GM19023 (cell line): ENCODE results near the gene NLGN4Y.

Experiments
- ATAC-seq: cut with Tn5 transposase; IDR thresholded peaks from one replicate; pipeline ENCODE4 v1.9.1; 2021; ENCODE audit warnings: mild to moderate bottlenecking, moderate library complexity; ENCODE audit not compliant: unreplicated experiment

NLGN4Y gene

DNA sequence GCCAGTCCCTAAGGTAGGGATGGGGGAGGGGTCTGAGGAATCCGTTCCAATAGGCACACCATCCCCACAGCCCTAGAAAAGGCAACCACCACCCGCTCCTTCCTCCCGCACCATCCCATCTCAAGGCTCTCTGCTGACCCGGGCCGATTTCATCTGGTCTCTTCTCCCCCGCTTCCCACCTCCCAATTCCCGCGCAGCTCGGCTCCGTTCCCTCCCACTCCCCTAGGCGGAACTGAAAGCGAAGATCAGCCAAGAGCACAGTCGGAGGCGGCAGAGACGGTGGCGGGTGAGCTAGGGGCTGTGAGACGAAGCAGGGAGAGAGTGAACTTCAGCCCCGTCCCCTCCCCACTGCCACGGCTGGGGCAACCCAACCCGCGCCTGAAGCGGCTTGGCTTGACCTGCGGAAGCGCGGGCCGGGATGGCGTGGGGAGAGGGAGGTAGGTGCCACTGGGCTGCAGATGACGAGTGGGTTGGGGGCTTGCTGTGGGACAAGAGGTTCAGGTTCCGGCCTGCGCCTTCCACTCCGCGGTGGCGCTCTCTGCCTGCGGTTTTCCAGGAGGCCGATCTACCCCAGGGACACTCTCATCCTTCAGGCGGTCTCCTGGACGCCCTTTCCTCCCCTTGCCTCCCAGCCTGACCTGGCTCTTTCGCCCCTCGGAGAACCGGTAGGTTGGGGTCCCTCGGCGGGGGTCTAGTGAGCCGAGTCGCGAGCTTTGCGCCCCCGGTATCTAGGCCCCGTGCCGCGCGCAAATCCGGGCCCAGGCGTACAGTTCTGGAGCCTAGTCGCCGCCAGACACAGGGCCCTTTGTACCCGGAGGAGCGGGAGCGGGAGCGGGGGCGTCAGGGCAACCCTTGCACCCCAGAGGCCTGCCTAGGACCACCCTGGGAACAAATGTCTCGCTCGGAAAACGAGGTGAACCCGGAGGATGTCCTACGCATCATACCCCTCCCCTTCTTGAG lies at the start of gene NLGN4Y:
NLGN4Y (plus strand) TSS at position 258 of the 960 bp plus-strand sequence. CDS start 97,591 bp downstream, outside the sequence.
- no peak for ATAC-seq

DNA sequence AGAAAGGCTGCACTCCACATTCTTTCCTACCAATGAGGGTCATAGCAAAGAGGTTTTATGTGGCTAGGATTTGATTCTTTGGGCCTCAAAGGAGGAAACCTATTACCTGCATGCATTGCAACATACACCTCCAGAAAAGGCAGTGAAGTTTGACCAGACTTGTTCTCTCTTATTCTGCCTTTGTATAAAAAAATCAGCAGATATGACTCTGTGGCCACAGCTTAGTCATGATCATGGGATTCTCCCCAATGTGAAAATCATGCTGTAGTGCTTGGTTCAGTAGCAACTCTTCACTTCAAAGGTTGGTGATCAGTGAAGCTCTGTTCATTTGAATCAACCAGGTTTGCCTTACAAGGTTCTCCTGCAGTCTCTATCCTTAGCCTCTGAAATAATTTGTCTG lies 38.4 kb upstream of the NLGN4Y start:
- ATAC-seq: no peak

DNA sequence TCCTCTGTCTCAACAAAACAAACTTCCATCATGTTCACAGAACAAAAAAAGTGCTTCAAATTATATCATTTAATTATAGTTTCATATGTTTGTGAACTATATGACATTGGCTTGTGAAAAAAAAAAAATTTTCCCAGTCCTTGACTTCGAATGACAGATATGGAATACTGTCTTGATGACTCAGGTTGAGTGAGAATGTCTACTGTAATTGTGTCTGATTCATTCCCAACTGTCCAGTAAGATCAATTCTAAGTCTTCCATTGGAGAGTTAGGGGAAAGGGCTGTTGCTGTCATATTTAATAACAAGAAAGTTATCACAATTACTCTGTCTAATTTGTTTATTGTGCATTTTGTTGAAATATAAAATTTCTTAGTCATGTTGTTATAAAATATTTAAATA lies 34.1 kb upstream of the NLGN4Y start:
- ATAC-seq: no peak

- no peak for ATAC-seq
Measured at GRCh38 chrY:14498071-14498470, 26.3 kb upstream of the NLGN4Y start.

GRCh38 chrY:14504592-14504991 lies 19.7 kb upstream of the NLGN4Y start:
- ATAC-seq: no peak

- no peak for ATAC-seq
Measured at GRCh38 chrY:14522379-14522950, 1.9 kb upstream of the NLGN4Y start.

- ATAC-seq: no peak
Measured at GRCh38 chrY:14523491-14524271, 648 bp upstream of the NLGN4Y start.

- ATAC-seq: no peak
Measured at GRCh38 chrY:14525315-14525714, 986 bp downstream of the NLGN4Y start.

DNA sequence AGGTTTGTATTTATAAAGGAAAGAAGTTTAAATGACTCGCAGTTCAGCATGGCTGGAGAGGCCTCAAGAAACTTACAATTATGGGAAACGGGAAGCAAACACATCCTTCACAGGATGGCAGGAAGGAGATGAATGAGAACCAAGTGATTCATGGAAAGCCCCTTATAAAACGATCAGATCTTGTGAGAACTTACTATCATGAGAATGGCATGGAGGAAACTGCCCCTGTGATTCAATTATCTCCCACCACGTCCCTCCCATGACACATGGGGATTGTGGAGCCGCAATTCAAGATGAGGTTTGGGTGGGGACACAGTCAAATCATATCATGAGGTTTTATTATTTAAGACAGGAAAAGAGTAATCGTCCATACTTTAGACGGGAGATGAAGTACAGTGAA lies 4.0 kb downstream of the NLGN4Y start:
- ATAC-seq: no peak

DNA sequence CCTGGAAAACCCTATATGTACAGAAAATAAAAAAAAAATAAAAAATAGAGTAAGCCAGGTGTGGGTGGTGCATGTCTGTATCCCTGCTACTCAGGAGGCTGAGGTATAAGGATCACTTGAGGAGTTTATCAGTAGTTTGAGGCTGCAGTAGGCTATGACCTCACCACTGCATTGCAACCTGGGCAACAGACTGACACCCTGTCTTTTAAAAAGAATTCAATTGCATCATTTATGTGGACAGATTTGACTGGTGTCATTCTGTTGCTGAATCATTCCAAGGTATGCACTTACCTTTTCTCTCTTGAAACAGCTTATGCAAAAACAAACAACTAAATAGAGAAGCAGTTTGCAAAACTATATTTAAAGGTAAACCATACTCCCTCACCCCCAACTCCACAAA lies 12.4 kb downstream of the NLGN4Y start:
- ATAC-seq: no peak

DNA sequence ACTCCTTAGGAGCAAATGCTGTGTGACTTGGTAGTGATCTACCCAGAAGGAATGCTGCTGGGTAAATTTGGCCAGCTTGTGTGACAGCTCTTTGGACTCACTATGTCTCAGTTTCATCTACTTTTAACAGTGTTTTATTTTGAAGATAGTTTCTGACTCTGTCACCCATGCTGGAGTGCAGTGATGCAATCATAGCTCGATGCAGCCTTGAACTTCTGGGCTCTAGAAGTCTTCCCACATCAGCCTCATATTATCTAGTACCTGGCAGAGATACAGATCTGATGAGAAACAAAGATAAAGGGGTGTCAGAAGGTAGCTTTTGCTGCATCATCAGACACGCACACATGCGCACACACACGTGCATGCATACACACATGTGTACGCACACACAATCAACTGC lies 19.2 kb downstream of the NLGN4Y start:
- ATAC-seq: no peak

GRCh38 chrY:14581294-14581693 lies 57.0 kb downstream of the NLGN4Y start:
- ATAC-seq: no peak

DNA sequence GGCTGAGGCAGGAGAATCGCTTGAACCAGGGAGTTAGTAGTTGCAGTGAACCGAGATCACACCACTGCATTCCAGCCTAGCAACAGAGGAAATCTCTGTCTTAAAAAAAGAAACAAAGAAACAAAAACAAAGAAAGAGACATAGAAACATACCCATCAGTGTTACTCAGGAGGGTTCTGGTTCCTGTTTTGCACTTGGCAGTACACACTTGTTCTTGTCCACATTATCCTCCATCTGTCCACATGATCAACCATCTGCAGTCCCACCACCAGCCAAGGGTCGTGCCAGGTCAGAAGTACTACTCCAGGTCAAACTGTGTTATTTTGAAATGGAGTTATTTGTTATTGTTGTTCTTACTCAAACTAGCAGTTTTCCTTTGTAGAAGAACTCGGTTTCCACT lies 62.4 kb downstream of the NLGN4Y start:
- ATAC-seq: no peak

- ATAC-seq: no peak
Measured at GRCh38 chrY:14601372-14601771, 77.0 kb downstream of the NLGN4Y start.

GRCh38 chrY:14617625-14618024 lies 93.3 kb downstream of the NLGN4Y start:
- no peak for ATAC-seq

DNA sequence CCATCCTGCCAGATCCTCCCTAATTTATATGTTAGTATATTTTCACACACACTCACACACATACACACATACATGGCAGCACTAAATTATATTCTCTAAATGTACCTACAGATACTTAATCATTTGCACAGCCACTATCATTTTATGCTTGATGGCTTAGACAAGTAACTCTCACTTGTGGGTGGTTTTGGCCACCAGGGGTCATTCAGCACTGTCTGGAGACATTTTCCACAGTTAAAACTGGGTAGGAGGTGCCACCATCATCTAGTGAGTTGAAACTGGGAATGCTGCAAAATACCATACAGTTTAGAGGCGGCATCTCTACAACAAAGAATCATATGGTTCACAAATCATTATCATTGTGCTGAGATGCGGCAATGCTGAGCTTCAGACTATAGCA lies 94.2 kb downstream of the NLGN4Y start:
- ATAC-seq: no peak

GRCh38 chrY:14628208-14628607 lies 103.9 kb downstream of the NLGN4Y start:
- ATAC-seq: no peak

DNA sequence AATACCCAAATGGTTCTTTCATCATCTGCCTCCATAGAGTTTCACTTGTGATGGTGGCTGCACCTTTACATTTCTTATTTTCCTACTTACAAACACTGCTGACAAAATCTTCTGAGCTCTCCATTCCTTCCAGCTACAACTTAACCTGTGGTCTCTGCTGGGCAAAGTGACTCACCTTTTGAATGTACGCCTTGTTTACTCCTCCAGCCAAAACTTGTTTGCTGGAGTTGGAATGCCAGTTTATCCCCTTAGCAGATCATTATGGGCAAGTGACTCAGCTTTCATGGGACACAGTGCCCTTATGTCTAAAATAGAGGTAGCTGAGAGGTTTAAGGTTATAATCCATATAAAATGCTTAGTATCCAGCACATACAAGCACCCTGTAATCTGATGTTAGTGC lies 107.3 kb downstream of the NLGN4Y start:
- no peak for ATAC-seq

- no peak for ATAC-seq
Measured at GRCh38 chrY:14633718-14634117, 109.4 kb downstream of the NLGN4Y start.

GRCh38 chrY:14634954-14635353 lies 110.6 kb downstream of the NLGN4Y start:
- no peak for ATAC-seq

GRCh38 chrY:14637551-14637950 lies 113.2 kb downstream of the NLGN4Y start:
- ATAC-seq: no peak

DNA sequence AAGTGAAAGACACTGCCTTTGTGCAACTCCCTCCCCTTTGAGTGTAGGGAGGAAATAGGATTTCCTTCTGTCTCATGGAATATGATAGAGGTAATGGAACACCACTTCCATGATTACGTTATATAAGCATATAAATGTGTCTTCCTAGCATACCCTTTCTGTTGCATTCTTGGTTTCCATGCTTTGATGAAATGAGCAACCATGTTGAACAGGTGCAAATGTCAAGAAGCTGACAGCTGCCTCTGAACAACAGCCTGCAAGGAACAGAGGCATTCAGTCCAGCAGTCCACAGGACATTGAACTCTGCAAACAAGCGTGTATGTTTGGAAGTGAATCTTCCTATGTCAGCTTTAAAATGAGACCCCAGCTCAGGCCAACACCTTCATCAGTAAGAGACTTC lies 117.5 kb downstream of the NLGN4Y start:
- ATAC-seq: no peak
